Tibial nerve (tissue), 4 donors: ENCODE data around the gene SORCS2.

Experiments
- EP300 ChIP-seq, 2 donors: sonication (generic); formaldehyde crosslinking; IDR thresholded peaks; one replicate each; pipeline ENCODE4 v1.6.1; 2017; ENCODE audit warnings: antibody characterized with exemption in 2 of 2, mild to moderate bottlenecking in 1 of 2
- POLR2A ChIP-seq, 2 donors: fragments of 450-650 bp; IDR thresholded peaks; one replicate each; pipeline ENCODE4 v1.6.1; 2017; ENCODE audit warnings: antibody characterized with exemption in 2 of 2, mild to moderate bottlenecking in 2 of 2, moderate library complexity in 2 of 2
- TF ChIP-seq, protein P1 (sequence below), 5 experiments: fragments of 200-600 bp in 3 of 5; fragments of 450-650 bp in 2 of 5; sonication (generic) in 3 of 5; IDR thresholded peaks; one replicate each; pipeline ENCODE4 v1.5.1; 2016 to 2019; ENCODE audit warnings: antibody characterized with exemption in 5 of 5, mild to moderate bottlenecking in 3 of 5, moderate library complexity in 2 of 5

DNA sequence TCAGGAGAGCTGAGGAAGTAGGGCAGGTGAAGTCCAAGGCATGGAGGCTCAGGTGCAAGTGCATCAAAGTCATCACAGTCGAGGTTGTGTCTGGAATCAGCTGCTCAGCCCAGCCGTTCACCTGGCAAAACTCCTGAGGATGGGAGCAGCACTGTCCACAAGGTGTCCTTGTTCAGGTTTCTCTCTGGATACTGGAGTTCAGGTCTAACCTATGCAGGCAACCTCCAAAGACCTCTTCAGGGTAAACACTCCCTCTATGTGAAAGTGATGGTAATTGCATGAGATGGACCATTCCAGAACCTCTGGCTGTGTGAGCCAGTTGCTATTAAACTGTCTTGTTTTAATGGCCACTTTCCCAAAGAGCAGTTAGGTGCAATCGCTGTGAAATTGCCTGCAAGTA lies 362.6 kb downstream of the SORCS2 start:
- TF ChIP-seq, protein P1, sequence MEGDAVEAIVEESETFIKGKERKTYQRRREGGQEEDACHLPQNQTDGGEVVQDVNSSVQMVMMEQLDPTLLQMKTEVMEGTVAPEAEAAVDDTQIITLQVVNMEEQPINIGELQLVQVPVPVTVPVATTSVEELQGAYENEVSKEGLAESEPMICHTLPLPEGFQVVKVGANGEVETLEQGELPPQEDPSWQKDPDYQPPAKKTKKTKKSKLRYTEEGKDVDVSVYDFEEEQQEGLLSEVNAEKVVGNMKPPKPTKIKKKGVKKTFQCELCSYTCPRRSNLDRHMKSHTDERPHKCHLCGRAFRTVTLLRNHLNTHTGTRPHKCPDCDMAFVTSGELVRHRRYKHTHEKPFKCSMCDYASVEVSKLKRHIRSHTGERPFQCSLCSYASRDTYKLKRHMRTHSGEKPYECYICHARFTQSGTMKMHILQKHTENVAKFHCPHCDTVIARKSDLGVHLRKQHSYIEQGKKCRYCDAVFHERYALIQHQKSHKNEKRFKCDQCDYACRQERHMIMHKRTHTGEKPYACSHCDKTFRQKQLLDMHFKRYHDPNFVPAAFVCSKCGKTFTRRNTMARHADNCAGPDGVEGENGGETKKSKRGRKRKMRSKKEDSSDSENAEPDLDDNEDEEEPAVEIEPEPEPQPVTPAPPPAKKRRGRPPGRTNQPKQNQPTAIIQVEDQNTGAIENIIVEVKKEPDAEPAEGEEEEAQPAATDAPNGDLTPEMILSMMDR (IDR thresholded peaks at IDR 0.05) = no peak
- TF ChIP-seq EP300 (IDR thresholded peaks at IDR 0.05) (no peak), POLR2A (IDR thresholded peaks at IDR 0.05) (no peak)
